Smooth muscle cell (in vitro differentiated cells): ENCODE measurements around the gene KIAA0232. TPM values are rescaled to one million over a fixed set of nuclear protein-coding genes. Genes with fewer than 3 reads are reported as not detected.

ENCODE experiments used
- DNase-seq: peaks from one replicate; lab custom pipeline; 2025; ENCODE audit not compliant: unreplicated experiment; lab: John Stamatoyannopoulos, UW
- H2AFZ ChIP-seq: fragments of 200-600 bp; sonication (generic); 2 replicates; pipeline ENCODE4 v1.6.0; 2016; ENCODE audit warnings: antibody characterized with exemption, low read depth, mild to moderate bottlenecking
- H3F3A ChIP-seq: fragments of 200-600 bp; sonication (generic); 2 replicates; pipeline ENCODE4 v1.6.0; 2017; ENCODE audit warnings: antibody characterized with exemption, low read depth
- H3K27ac ChIP-seq: fragments of 200-600 bp; sonication (generic); 2 replicates; pipeline ENCODE4 v1.5.1; 2016; ENCODE audit warnings: low read depth, mild to moderate bottlenecking
- H3K27me3 ChIP-seq: fragments of 200-600 bp; sonication (generic); 2 replicates; pipeline ENCODE4 v1.6.1; 2016; ENCODE audit warnings: low read depth, mild to moderate bottlenecking
- H3K36me3 ChIP-seq: fragments of 200-600 bp; sonication (generic); 2 replicates; pipeline ENCODE4 v1.5.1; 2016; ENCODE audit warnings: low read depth
- H3K4me1 ChIP-seq: fragments of 200-600 bp; sonication (generic); 2 replicates; pipeline ENCODE4 v1.5.1; 2016; ENCODE audit warnings: low read depth
- H3K4me2 ChIP-seq: fragments of 200-600 bp; sonication (generic); 2 replicates; pipeline ENCODE4 v1.6.0; 2016; ENCODE audit warnings: mild to moderate bottlenecking
- H3K4me3 ChIP-seq: fragments of 200-600 bp; sonication (generic); 2 replicates; pipeline ENCODE4 v1.5.1; 2016; ENCODE audit warnings: mild to moderate bottlenecking
- H3K79me2 ChIP-seq: fragments of 200-600 bp; sonication (generic); 2 replicates; pipeline ENCODE4 v1.6.0; 2016; ENCODE audit warnings: low read depth, mild to moderate bottlenecking
- H3K9ac ChIP-seq: fragments of 200-600 bp; sonication (generic); 2 replicates; pipeline ENCODE4 v1.6.0; 2016; ENCODE audit warnings: low read depth
- H3K9me3 ChIP-seq: fragments of 200-600 bp; sonication (generic); replicated peaks from 2 replicates; pipeline ENCODE4 v1.5.1; 2016; ENCODE audit warnings: low read depth
- H4K20me1 ChIP-seq: fragments of 200-600 bp; sonication (generic); 2 replicates; pipeline ENCODE4 v1.6.0; 2016; ENCODE audit warnings: low read depth
- CTCF ChIP-seq: fragments of 200-600 bp; sonication (generic); IDR thresholded peaks from 2 replicates; pipeline ENCODE4 v1.5.1; 2017; ENCODE audit warnings: borderline replicate concordance, mild to moderate bottlenecking, antibody characterized with exemption; ENCODE audit not compliant: insufficient read depth, poor library complexity, severe bottlenecking
- WGBS: methylation state at CpG from one replicate; pipeline ENCODE4 v1.1.7; 2016; ENCODE audit warnings: low lambda C conversion rate; 5-methylcytosine and 5-hydroxymethylcytosine counted together
- polyA plus RNA-seq: library from polyadenylated mRNA; unstranded; fragments of >200 nt; fragmentation: Nextera tagmentation; extraction: Ambion mirVana; gene quantifications from 2 replicates; pipeline ENCODE4 v1.2.1, GENCODE V29; 2016
- total RNA-seq: library from RNA; depleted of rRNA; stranded (reverse); fragments of >200 nt; gene quantifications from 2 replicates; pipeline ENCODE4 v1.2.3, GENCODE V29; 2014

Gene KIAA0232
- total and polyA plus RNA-seq, 2 experiments from 2014 or later, result 8.4 to 16.6 TPM

DNA sequence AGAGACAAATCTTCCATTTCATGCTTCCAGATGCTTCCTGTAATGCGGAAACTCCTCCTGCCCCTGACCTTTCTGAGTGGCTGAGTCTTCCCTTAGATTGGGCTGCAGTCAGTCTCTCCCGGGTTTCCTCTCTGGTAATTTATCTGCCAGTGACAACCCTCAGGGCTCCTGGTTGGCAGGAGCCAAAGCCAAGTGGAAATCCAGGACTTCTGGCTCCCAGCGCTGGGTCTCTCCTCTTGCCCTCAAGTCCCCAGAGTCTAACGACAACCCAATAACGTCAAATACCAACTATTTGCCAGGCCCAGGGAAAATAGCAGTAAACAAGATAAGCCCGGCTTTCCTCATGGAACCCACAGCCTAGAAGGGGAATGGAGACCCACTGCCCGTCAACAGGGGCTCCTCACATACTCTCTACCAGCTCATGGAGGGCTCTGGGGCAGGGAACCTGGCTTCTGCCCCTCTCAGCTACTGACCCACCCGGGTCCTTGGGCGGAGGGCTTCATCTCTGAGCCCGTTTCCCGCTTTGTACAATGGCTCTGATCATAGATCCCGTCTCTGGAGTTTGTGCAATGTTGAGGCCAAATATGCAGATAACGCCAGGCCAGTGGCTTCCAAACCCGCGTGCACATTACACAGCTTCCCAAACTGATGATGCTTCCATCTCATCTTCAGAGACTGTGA, 126.0 kb downstream of the KIAA0232 start:
- Histone ChIP-seq H3K9me3 (no peaks in the 10 kb centered on the region), H3K79me2 (peaks cover 2% of the 10 kb centered on the region), H3K27ac (peak overlapping the region; percentile 95), H3K9ac (peak overlapping the region; percentile 98), H3K27me3 (no peaks in the 10 kb centered on the region), H3F3A (no peaks in the 10 kb centered on the region), H3K4me2 (peak overlapping the region; percentile 89), H3K4me3 (peak overlapping the region; percentile 99), H4K20me1 (peaks cover 29% of the 10 kb centered on the region), H3K36me3 (no peaks in the 10 kb centered on the region), H3K4me1 (peaks cover 26% of the 10 kb centered on the region), H2AFZ (peak overlapping the region; percentile 91)
- no peak for TF ChIP-seq CTCF
- DNase-seq, result no peak
- WGBS, result 30% methylated on average over 15 of the region's 15 CpGs

GRCh38 chr4:6909113-6909969, 126.8 kb downstream of the KIAA0232 start, which contains the start of gene TBC1D14:
TBC1D14 (plus strand) TSS chr4:6909826; CDS start chr4:6923390, 13,564 bp downstream.
- Histone ChIP-seq H3K4me1 (peaks cover 26% of the 10 kb centered on the region), H3K4me2 (peak within 1 kb of the TSS; percentile 89), H3K9me3 (no peaks in the 10 kb centered on the region), H3K36me3 (no peaks in the 10 kb centered on the region), H3F3A (no peaks in the 10 kb centered on the region), H4K20me1 (peaks cover 37% of the 10 kb centered on the region), H3K27ac (peak within 1 kb of the TSS; percentile 95), H3K4me3 (peak within 1 kb of the TSS; percentile 99), H2AFZ (peak within 1 kb of the TSS; percentile 91), H3K9ac (peak within 1 kb of the TSS; percentile 98), H3K27me3 (no peaks in the 10 kb centered on the region), H3K79me2 (peaks cover 2% of the 10 kb centered on the region)
- TF ChIP-seq CTCF, result peak; percentile 20
- peak; percentile 88 for DNase-seq
- 1% methylated on average over 49 of the region's 108 CpGs for WGBS

- WGBS, result under 1% methylated on average over 41 of the region's 58 CpGs
- H3K4me2 ChIP-seq, result peak overlapping the region; percentile 89
- H2AFZ ChIP-seq, result peak overlapping the region; percentile 18
- H3K27me3 ChIP-seq, result no peaks in the 10 kb centered on the region
- peak overlapping the region; percentile 47 for H3K9ac ChIP-seq
- no peak for DNase-seq
- no peak overlapping the region for H3K27ac ChIP-seq
- no peaks in the 10 kb centered on the region for H3K36me3 ChIP-seq
- peaks cover 26% of the 10 kb centered on the region for H3K4me1 ChIP-seq
- peak overlapping the region; percentile 99 for H3K4me3 ChIP-seq
- no peaks in the 10 kb centered on the region for H3F3A ChIP-seq
- no peak for TF ChIP-seq CTCF
- peaks cover 2% of the 10 kb centered on the region for H3K79me2 ChIP-seq
- H3K9me3 ChIP-seq, result no peaks in the 10 kb centered on the region
- H4K20me1 ChIP-seq, result peaks cover 42% of the 10 kb centered on the region
Observed at GRCh38 chr4:6909970-6910339, 127.4 kb downstream of the KIAA0232 start.
